Measurements from ENCODE around the gene OXTR.
A peak's percentile ranks its signal among the peaks of the same experiment; 100 is the strongest.

OXTR gene

DNA sequence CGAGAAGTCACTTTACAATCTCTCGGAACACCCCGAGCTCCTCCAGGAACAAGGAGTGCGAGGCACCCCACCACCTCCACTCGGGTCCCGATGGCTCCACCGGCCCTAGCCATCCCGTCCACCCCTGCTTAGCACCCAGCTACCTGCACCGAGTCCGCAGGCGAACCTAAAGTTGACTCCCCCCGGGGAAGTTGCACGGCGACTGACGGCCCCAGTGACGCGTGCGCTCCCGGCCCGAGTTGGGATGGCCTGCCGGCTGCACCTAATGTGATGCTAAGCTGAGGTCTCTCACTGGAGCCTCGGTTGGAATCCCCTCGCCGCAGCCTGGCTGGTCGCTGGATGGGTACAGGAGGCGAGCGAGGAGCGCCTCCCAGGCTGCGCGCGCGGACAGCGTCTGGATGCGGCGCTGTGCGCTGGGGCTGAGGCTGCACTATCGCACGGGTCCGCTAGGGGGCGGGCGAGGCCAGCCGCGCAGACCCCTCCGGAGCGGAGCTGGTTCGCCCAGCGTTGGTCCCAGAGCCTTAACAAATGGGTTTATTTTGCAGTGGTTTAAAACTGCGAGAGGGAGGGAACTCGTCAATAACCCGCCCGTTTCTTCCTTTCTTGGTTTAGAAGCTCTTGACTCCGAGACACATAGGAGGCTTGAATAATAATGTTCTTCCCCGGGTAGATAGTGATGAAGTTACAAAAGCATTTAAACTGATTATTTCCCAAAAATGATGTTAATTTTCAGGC, at the start of gene OXTR:
Gene OXTR, minus strand, starts transcription at position 526 of the 735 bp plus-strand sequence. CDS start 1,426 bp downstream, outside the sequence.
- peak; percentile 91 for DNase-seq

DNA sequence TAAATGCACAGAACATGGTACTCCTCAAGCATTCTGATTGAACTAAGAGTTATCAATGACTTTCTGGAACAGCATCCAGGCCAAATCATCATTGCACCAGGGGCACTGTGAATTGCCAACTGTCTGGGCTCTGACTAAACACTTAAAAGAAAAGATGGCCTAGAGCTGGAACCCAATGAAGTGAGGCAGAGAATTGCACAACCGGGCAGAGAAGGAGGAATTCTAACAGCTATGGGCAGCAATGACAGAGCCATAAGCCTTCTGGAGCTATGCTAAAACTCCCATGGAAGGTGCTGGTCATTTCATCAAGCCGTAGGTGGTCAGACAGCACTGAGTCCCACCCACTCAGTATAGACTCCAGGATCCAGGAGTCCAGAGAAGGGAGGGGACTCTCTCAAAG, 48.1 kb upstream of the OXTR start:
- no peak for DNase-seq

DNA sequence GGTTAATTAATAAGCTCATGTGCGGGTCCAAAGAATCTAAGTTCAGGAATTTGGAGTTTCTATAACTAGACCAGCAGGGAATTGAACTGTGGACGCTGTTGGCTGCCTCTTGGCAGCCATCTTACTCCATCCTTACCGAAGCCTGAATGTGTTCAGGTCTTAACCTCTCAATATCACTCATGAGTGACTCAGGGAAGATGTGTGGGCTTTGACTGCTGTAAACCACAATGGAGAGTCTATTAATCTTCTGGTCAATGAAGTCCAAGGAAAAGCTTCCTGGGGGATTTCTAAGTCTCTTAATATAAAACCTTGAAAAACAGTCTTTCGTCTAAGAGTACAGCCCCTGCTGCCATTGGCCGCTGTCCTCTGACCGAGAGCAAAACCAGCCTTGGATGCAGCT, 46.7 kb upstream of the OXTR start:
- DNase-seq, result no peak

DNA sequence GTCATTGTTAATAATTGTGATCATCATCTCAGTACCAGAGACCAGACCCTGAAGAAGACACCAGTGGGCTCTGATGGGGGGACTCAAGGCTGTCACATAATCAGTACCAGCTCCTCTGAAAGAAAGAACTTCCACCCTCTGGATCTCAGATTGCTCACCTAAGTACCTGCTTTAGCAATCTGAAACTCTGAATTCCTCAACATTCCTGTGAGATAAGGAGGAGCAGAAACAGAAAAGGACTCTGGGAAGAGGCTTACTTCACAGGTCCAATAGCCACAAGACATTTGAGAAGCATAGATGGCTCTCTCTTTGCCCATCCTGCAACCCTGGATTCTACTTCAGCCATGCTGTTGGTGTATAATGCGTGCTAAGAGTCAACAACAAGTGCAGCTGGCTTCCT, 44.0 kb upstream of the OXTR start:
- no peak for DNase-seq

DNA sequence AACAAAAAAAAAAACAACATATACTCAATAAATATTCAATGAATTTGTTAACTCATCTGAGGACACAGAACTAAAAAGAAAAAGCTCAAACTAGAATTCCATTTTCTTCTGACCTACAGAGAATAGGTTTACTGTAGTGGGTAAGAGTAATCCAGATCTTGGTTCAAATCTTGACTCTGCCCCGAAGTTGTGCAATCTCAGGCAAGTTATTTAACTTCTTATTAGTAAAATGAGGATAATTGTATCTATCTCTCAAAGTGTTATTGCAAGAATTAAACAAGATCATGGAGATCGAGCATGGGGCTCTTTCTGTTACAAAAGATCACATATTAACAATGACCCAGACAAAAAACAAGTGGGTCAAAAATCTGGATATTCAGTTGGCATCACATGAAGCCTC, 41.1 kb upstream of the OXTR start:
- DNase-seq, result no peak

DNA sequence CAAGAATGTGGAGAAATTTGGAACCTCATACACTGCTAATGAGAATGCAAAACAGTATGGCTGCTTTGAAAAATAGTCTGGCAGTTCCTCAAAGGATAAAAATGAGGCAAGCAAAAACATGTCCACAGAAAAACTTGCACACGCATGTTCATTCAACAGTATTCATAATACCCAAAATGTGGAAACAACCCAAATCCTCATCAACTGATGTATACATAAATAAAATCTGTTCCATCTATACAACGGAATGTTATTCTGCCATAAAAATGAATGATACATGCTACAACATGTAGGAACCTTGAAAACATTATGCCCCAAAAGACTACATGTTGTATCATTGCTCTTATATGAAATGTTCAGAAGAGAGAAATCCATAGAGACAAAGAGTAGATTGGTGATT, 36.4 kb upstream of the OXTR start:
- no peak for DNase-seq

DNA sequence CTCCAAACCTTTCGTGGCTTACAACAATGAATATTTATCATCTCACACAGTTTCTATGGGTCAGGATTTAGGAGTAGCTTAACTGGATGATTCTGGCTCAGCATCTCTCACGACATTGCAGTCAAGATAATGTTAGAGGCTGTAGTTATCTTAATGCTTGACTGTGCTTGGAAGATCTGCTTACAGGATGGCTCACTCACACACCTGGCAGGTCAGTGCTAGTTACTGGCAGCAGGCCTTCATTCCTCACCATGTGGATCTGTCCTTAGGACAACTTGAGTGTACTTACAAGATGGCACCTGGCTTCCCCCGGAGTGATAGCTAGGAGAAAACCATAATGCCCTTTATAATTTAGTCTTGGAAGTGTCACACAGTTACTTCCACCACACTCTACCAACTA, 32.8 kb upstream of the OXTR start:
- DNase-seq, result no peak

DNA sequence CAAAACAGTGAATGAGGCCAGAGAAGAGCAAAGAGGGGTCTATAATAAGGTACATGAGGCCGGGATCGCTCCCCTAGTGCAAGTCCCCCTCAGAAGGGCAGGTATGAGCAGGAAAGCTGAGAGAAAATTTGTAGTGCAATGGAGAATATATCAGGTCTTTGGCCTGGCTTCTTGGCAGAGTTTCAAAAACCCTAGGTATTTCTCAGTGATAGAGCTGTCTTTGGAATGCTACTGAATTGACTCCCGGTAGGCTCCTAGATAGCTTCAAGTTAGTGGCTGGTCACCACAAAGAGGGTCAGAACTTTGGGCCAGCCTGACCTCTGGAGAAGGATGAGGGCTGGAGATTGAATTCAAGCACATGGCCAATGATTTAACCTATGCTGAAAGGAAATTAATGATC, 30.6 kb upstream of the OXTR start:
- no peak for DNase-seq

DNA sequence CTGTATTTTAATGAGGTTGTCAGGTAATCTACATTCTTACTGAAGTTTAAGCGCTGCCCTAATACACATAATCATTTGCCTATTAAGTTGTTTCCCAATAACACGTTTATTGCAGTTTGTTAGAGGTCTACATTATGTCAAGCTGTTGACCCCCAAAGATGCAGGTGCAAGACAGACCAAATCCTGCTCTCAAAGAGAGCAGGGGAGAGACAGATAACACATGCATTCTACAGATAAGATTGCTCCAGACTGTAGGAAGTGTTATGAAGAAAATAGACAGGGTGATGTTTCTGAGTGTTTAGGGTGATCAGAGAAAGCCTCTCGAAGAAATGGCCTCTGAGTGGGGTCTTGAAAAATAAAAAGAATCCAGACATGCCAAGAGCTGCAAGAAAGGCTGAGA, 24.8 kb upstream of the OXTR start:
- no peak for DNase-seq

DNA sequence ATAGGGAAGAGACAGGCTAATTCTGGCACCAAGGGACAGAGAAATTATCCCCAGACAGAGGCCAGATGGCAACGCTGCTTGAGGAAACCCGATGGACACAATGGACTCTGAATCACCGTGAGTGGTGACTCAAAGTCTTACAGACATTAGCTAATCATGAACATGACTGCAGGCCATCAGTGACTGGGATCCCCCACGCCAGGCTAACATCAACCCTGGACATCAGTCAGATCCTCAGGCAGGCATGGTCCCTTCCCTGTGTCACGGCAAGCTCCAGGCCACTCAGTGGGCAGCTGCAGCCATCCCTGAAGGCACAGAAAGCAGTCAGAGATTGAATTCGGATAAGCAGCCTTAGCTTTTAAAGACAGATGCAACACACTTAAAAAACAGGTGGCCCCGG, 23.8 kb upstream of the OXTR start:
- DNase-seq, result no peak

DNA sequence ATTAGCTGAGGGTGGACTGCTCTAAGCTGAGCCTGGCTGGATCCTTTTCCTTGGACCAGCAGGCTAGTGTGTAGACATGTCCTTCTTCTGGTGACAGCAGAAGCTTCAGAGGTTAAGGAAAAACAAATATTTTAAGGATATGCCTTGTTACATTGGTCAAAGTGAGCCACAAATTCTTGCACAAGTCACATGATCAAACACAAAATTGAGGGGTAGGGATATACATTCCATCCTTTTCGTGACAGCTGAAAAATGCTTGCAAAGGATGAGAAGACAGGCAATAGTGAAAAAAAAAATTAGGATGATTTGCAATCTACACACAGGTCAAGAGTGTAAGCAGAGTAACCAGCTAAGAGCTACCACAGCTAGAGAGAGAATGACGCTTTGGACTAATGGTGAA, 21.1 kb upstream of the OXTR start:
- DNase-seq, result no peak

DNA sequence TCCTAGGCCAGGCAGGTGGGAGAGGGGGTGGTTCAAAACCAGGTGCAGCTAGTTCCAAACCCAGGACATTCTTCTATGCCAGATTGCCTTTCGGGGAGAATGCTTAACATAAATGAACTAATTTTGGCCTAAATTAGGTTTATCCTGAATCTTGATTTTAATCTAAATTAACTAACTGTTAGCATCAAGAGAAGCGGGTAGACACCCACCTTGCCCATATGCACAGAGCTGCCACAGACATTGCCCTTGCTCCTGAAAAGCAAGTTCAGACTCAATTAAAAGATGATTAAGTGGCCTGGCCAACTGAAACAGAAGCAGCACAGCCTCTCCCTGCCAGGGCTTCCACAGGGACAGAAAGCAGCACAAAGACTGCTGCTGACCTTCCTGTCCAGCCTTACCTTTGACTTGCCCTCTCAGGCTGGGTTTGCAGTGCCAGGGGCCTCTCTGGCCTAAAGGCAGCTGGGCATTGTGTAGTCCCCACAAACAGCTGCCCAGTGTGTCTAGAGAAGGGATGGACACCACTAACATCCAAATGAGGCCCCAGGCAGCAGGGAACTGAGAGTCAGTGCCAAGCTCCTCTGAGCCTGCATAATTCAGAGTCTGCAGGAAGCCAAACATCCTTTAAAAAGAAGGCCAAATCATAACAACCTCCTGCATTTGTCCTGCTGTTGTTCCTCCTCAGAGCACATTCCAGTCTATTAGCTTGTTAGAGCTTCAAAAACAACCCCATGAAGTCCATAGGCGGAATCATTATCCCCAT, 15.4 kb upstream of the OXTR start:
- DNase-seq, result no peak

DNA sequence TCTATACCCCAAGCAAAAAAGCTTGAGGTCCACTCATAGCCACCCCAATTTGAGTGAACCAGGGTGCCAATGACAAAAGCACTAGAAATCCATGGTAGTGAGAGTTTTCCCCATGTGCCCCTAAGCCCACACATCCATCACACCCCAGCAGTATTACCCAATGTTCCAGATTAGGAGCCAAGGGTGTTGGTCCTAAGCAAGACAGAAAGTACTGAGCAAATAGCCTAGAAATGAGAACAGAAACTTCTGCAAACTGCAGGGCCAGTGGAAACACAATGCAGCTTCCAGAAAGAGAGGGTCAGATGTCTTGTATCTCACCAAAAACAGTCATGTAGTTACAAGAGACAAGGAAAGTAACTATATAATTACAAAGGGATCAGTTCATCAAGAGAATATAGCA, 10.9 kb upstream of the OXTR start:
- DNase-seq, result no peak

DNA sequence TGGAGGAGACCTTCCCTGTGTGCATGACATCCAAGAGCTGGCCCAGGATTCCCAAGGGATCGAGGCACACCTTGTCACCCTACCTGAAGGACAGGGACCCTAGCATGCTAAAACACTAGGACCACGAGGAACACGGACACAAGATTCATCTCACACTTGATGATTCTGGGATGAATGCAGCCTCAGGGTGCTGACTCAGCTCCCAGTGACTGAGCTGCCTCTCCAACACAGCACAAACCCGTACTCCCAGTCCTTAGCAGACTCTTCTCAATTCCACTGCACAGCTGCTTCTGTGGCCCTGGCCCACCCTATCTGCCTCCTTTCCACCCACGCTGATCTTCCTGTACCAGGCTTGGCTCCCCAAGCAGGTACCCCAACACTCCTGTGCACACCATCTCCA, 9.1 kb upstream of the OXTR start:
- DNase-seq, result no peak

DNA sequence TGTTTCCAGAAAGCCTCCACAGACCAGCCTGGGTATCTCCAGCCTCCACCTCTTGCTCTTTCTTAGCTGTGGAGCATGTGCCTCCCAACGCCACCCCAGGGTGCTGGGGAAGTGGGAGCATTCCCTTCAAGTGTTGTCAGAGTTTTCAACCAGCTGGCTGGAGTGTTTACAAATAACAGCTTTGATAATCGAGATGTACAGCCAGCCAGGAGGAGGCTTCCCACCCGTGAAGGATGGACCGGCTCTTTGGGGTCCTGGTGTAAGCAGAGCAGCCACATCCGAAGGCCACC, 8.5 kb upstream of the OXTR start:
- DNase-seq, result no peak

DNA sequence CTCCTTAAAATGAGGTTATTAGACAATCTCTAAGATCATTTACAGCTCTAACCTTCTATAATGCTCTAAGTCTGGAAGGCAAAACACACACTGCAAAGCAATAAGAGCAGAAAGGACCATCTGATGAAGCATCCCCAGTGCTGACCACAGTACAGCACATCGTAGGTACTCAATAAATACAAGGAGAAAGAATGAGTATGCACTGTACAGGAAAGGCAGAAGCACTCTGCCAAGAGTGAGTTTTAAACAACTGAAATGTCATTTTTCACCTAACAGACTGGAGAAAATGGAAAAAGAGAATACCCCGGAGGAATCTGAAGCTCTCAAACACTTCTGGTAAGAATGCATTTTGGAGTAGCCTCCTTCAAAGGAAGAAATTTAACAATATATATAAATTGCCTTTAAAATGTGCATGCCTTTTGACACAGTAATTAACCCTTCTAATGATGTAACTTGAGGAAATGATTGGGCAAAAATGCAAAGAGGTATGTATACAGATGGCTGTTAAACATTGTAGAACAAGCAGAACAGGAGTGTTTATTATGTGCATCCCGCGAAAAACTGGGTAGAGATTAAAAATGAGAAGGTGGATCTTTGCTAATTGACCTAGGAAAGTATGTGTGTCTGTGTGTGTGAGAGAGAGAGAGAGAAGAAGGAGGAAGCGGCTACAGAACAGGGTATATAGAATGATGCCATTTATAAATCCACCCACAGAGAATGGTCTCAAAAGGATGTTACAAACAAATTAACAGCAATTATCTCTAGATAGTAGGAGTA, 8.0 kb upstream of the OXTR start:
- no peak for DNase-seq

DNA sequence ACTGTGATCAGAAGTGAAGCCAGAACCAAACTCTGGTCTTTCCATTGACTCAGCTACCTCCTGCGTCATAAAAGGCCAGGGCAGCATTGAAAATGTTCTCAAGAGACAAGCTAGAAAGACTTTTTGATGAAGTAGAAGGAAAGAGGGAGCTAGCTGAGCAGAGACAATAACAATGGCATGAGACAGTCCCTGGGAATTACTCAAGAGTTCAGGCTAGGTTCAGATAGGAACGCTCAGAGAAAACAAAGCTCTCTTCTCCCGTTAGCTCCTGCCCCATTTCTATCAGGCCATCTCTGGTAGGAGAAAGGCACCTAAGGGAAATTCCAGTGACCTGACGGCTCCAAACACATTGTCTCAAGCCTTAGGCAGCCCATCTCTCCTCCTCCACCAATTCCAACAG, 7.0 kb upstream of the OXTR start:
- no peak for DNase-seq

DNA sequence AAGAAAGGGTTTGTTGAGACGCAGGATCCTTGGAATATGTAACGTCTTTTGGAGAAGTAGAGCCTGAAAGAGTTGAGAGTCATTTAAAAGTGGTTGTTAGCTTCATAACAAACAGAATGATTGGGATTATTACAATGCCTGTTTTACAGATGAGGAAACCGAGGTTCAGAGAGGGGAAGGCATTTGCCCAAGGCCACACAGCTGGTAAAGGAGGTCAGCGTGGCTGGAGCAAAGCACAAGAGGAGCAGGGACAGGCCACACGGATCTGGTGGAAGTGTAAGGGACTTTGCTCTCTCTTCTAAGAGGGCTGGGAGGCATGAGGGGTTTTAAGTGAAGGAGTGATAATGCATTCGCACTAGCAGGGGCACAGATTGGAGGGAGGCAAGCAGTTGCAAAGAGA, 6.2 kb upstream of the OXTR start:
- no peak for DNase-seq

DNA sequence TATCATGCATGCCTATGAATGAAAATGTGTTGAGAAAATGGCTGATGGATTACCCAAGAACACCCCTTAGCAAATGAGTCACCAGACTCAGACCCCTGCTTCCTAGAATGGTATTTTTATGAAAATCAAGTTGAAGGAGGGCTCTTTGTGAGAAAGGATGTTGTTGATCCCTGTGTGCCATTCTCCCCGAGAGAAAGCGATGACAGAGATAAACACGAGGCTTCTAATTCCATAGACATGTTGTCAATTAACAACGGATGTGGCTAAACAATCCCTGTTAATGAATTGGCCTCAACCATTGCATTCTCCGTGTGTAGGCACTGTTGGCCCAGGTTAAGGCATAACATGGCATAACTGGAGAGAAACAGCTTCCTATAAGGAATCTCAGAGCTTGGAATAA, 5.8 kb upstream of the OXTR start:
- no peak for DNase-seq

DNA sequence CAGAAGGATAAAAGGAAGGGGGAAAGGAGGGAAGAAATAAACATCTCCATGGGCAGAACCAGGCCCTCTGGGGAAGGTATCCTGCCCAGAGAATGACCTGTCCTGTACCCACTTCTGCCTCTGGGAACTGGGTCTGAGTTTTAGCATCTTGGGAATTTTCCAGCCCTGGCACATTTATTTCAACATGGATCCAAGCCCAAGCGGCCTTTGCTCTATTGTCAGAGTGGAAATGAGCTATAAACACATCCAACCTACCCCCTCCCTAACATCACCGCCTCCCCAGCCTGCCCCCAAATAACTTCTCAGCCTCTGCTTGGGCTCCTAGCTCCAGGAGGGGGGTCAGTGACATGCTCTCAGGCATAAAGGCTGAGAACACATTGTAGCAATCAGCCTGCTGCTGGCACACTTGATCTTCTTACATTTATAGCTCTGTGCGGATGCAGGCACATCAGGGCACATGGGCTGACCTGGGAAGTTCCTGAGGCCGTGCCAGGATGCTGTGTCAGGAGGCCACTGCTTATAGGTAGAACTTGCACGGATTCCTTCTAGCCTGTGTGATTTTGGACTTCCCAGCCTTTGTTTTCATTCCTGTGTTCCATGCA, 4.6 kb upstream of the OXTR start:
- DNase-seq, result no peak

DNA sequence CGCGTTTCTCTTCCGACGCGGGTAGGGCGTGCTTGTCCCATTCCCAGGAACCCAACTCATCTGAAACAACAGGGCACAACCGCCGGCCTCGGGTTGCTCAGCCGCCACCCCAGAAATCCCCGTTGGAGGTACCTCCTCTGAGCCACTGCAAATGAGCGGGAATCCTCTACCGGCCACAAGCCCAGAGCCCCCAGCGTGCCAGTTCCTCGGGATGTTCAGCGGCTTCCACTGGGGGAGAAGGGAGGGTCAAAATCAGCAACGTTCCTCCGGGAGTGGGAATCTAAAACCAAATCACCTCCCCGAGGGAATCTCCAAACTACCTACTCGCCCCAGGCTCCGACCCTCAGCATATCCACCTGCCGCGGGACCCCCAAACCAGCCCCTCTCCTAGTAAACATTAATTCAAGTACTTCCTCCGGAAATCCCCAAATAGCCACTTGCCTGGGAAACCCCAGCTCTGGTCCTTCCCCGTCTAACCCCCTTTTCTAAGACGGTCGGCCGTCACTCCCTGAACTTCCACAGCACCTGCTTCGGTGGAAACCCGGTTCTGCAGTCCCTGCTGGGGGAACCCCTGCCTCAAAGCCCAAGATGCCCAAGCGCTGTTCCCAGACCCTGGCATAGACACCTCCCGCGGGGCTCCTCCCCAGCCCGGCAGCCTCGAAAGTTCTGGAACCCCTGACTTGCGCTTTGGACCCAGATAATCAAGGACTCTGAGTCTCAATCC, 887 bp downstream of the OXTR start:
- no peak for DNase-seq

DNA sequence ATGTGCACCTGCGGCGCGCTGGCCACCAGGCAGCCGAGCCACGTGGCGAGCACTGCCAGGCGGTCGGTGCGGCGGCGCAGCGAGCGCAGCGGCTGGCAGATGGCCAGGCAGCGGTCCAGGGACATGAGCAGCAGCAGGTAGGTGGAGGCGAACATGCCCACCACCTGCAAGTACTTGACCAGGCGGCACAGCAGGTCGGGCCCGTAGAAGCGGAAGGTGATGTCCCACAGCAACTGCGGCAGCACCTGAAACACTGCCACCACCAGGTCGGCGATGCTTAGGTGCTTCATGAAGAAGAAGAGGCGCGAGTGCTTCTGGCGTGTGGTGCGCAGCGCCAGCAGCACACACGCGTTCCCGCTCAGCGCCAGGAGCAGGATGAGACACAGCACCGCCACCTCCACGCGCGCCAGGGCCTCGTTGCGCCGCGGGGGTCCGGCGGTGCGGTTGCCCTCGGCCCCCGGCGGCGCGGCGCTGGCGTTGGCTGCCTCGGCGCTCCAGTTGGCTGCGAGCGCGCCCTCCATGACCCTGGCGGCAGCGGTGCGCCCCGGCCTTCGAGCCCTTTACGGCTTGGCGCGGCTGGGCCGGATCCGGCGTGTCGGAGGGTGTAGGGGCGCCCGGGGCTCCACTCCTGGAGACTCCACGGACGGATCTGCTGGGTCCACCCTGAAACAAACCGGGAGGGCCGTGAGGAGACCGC, 1.6 kb downstream of the OXTR start:
- DNase-seq, result peak; percentile 59
